H1 (cell line): Measurements from ENCODE around the gene RELN. TPM values are rescaled to one million over a fixed set of nuclear protein-coding genes. Genes with fewer than 3 reads are reported as not detected.

Experiments used
- CTCF ChIA-PET: fragments of 300-600 bp; sonication (Branson Sonifier 250); formaldehyde crosslinking; loops from one replicate; lab custom pipeline; 2021; ENCODE audit not compliant: partially characterized antibody; lab: Charles Lee
- POLR2A ChIA-PET: fragments of 300-600 bp; sonication (Branson Sonifier 250); formaldehyde crosslinking; loops from one replicate; lab custom pipeline; 2021; ENCODE audit warnings: inconsistent platforms; ENCODE audit not compliant: partially characterized antibody; lab: Charles Lee
- DNase-seq, 2 experiments: peaks; one replicate each; pipeline versions ENCODE4 v3.0.0 to v3.0.0-alpha.2; 2010 to 2022; ENCODE audit warnings: low spot score in 2 of 2, low read depth in 1 of 2, mixed read lengths in 1 of 2
- FAIRE-seq: peaks from 2 replicates; lab custom pipeline; 2011; peaks lifted over from hg19 to GRCh38; lab: Jason Lieb, UNC
- H2AFZ ChIP-seq: 2 replicates; pipeline ENCODE4 v1.8.1; 2012; ENCODE audit warnings: low read length, inconsistent platforms
- H2AK5ac ChIP-seq: 2 replicates; pipeline ENCODE4 v1.6.1; 2013; ENCODE audit warnings: low read depth, low read length
- H2BK120ac ChIP-seq: replicated peaks from 2 replicates; pipeline ENCODE3; 2013; ENCODE audit warnings: low read depth, low read length, inconsistent platforms
- H2BK12ac ChIP-seq: 2 replicates; pipeline ENCODE4 v1.6.1; 2013; ENCODE audit warnings: low read depth, low read length
- H2BK15ac ChIP-seq: 2 replicates; pipeline ENCODE4 v1.6.1; 2013; ENCODE audit warnings: low read length
- H2BK20ac ChIP-seq: 2 replicates; pipeline ENCODE4 v1.6.1; 2013; ENCODE audit warnings: low read length
- H2BK5ac ChIP-seq: 2 replicates; pipeline ENCODE4 v1.6.1; 2013; ENCODE audit warnings: low read depth, low read length
- H3K14ac ChIP-seq: 2 replicates; pipeline ENCODE4 v1.6.1; 2013; ENCODE audit warnings: inconsistent platforms; ENCODE audit not compliant: insufficient read length
- H3K18ac ChIP-seq: 2 replicates; pipeline ENCODE4 v1.6.1; 2013; ENCODE audit warnings: low read length; ENCODE audit errors: extremely low read depth
- H3K23ac ChIP-seq: 2 replicates; pipeline ENCODE4 v1.6.1; 2013; ENCODE audit warnings: inconsistent platforms; ENCODE audit not compliant: insufficient read length
- H3K23me2 ChIP-seq: 2 replicates; pipeline ENCODE4 v1.6.1; 2013; ENCODE audit warnings: low read depth, low read length
- H3K27ac ChIP-seq: 2 replicates; pipeline ENCODE4 v1.6.1; 2011; ENCODE audit warnings: low read depth, low read length, inconsistent platforms
- H3K27me3 ChIP-seq, 4 experiments: replicated peaks in 1 of 4; 1 replicate in 1 of 4; 2 replicates in 3 of 4; pipeline versions ENCODE4 v1.6.1 to v1.8.1; 2011 to 2013; ENCODE audit warnings: low read length in 3 of 4, mild to moderate bottlenecking in 3 of 4, inconsistent platforms in 2 of 4, mixed read lengths in 2 of 4, moderate library complexity in 1 of 4; ENCODE audit not compliant: control insufficient read depth in 3 of 4, insufficient read depth in 3 of 4; ENCODE audit errors: extremely low read depth in 1 of 4
- H3K36me3 ChIP-seq, 4 experiments: 2 replicates each; pipeline versions ENCODE4 v1.6.1 to v1.8.1; 2011 to 2013; ENCODE audit warnings: mild to moderate bottlenecking in 4 of 4, low read length in 3 of 4, moderate library complexity in 2 of 4, control low read depth in 1 of 4, inconsistent platforms in 1 of 4; ENCODE audit not compliant: insufficient read depth in 4 of 4, control insufficient read depth in 2 of 4
- H3K4ac ChIP-seq: replicated peaks from 2 replicates; pipeline ENCODE3; 2013; ENCODE audit warnings: low read length, low read depth, mixed read lengths, inconsistent platforms; ENCODE audit not compliant: insufficient read length
- H3K4me1 ChIP-seq, 4 experiments: replicated peaks in 1 of 4; 1 replicate in 1 of 4; 2 replicates in 3 of 4; pipeline versions ENCODE4 v1.6.1 to v1.8.1; 2011 to 2013; ENCODE audit warnings: low read length in 3 of 4, inconsistent platforms in 2 of 4, mixed read lengths in 1 of 4; ENCODE audit not compliant: insufficient read depth in 4 of 4, control insufficient read depth in 3 of 4
- H3K4me2 ChIP-seq, 2 experiments: 2 replicates each; pipeline versions ENCODE4 v1.6.1 to v1.8.1; 2011 to 2013; ENCODE audit warnings: low read depth in 2 of 2, low read length in 2 of 2, control low read depth in 1 of 2, inconsistent platforms in 1 of 2, mild to moderate bottlenecking in 1 of 2; ENCODE audit not compliant: insufficient read depth in 1 of 2
- H3K4me3 ChIP-seq, 4 experiments: fragments of 200-600, 300-600 bp in 1 of 4; sonication (generic), shearing (Covaris generic), sonication (Bioruptor Twin) in 1 of 4; 2 replicates each; pipeline versions ENCODE4 v1.5.1 to v1.8.1; 2011 to 2016; ENCODE audit warnings: low read length in 4 of 4, low read depth in 3 of 4, control low read depth in 2 of 4, inconsistent platforms in 2 of 4, mild to moderate bottlenecking in 2 of 4, mixed read lengths in 1 of 4, moderate library complexity in 1 of 4; ENCODE audit not compliant: insufficient read depth in 2 of 4; ENCODE audit errors: extremely low read depth in 1 of 4
- H3K56ac ChIP-seq: replicated peaks from 2 replicates; pipeline ENCODE3; 2013; ENCODE audit warnings: low read depth, mild to moderate bottlenecking, mixed read lengths, low read length, inconsistent platforms; ENCODE audit not compliant: insufficient read length
- H3K79me1 ChIP-seq: 2 replicates; pipeline ENCODE4 v1.6.1; 2013; ENCODE audit warnings: low read depth, low read length, control low read depth
- H3K79me2 ChIP-seq, 2 experiments: 2 replicates each; pipeline versions ENCODE4 v1.6.1 to v1.8.1; 2012 to 2013; ENCODE audit warnings: low read length in 2 of 2, mild to moderate bottlenecking in 2 of 2, inconsistent platforms in 1 of 2; ENCODE audit not compliant: insufficient read depth in 2 of 2, control insufficient read depth in 1 of 2
- H3K9ac ChIP-seq, 4 experiments: replicated peaks in 1 of 4; 1 replicate in 1 of 4; 2 replicates in 3 of 4; pipeline versions ENCODE4 v1.6.1 to v1.8.1; 2011 to 2013; ENCODE audit warnings: low read depth in 3 of 4, low read length in 3 of 4, control low read depth in 2 of 4, mild to moderate bottlenecking in 2 of 4, moderate library complexity in 2 of 4, inconsistent platforms in 1 of 4; ENCODE audit errors: extremely low read depth in 1 of 4
- H3K9me3 ChIP-seq, 2 experiments: 2 replicates each; pipeline versions ENCODE4 v1.6.1 to v1.8.1; 2012 to 2013; ENCODE audit warnings: mild to moderate bottlenecking in 2 of 2, moderate library complexity in 2 of 2, control low read depth in 1 of 2, inconsistent platforms in 1 of 2, low read depth in 1 of 2, low read length in 1 of 2, mixed read lengths in 1 of 2; ENCODE audit not compliant: insufficient read depth in 2 of 2
- H4K20me1 ChIP-seq, 2 experiments: replicated peaks in 1 of 2; 2 replicates each; pipeline versions ENCODE3 to v1.8.1; 2011 to 2013; ENCODE audit warnings: inconsistent platforms in 2 of 2, low read length in 2 of 2, mild to moderate bottlenecking in 1 of 2; ENCODE audit not compliant: insufficient read depth in 2 of 2, control insufficient read depth in 1 of 2
- H4K5ac ChIP-seq: 2 replicates; pipeline ENCODE4 v1.6.1; 2013; ENCODE audit warnings: low read length, low read depth, mixed read lengths, inconsistent platforms; ENCODE audit not compliant: insufficient read length
- H4K8ac ChIP-seq: 2 replicates; pipeline ENCODE4 v1.8.0; 2013; ENCODE audit warnings: mild to moderate bottlenecking, moderate library complexity, low read length, inconsistent platforms; ENCODE audit not compliant: insufficient read depth; ENCODE audit errors: extremely low read depth
- H4K91ac ChIP-seq: replicated peaks from 2 replicates; pipeline ENCODE3; 2013; ENCODE audit warnings: low read length, mixed read lengths, inconsistent platforms; ENCODE audit not compliant: insufficient read length
- BACH1 ChIP-seq: IDR thresholded peaks from 2 replicates; pipeline ENCODE4 v1.6.1; 2012; ENCODE audit warnings: low read length, improper control_type of control experiment
- CEBPB ChIP-seq: IDR thresholded peaks from 2 replicates; pipeline ENCODE4 v1.6.1; 2012; ENCODE audit warnings: low read depth, low read length
- EP300 ChIP-seq, 2 experiments: IDR thresholded peaks; 1 replicate in 1 of 2; 2 replicates in 1 of 2; pipeline ENCODE4 v1.6.1; 2011 to 2012; ENCODE audit warnings: low read depth in 2 of 2, low read length in 2 of 2, mild to moderate bottlenecking in 2 of 2, borderline replicate concordance in 1 of 2, inconsistent platforms in 1 of 2, moderate library complexity in 1 of 2
- FOSL1 ChIP-seq: IDR thresholded peaks from 2 replicates; pipeline ENCODE4 v1.6.1; 2011; ENCODE audit warnings: mild to moderate bottlenecking, low read depth, low read length, moderate library complexity; ENCODE audit not compliant: insufficient read depth
- MAFK ChIP-seq: IDR thresholded peaks from 2 replicates; pipeline ENCODE4 v1.6.1; 2012; ENCODE audit warnings: low read depth, mild to moderate bottlenecking, improper control_type of control experiment, low read length
- POU5F1 ChIP-seq: IDR thresholded peaks from 2 replicates; pipeline ENCODE4 v1.6.1; 2011; ENCODE audit warnings: low read depth, mild to moderate bottlenecking, low read length, moderate library complexity
- RXRA ChIP-seq: IDR thresholded peaks from 2 replicates; pipeline ENCODE4 v1.6.1; 2011; ENCODE audit warnings: low read depth, mild to moderate bottlenecking, low read length, moderate library complexity; ENCODE audit not compliant: insufficient read depth
- SIRT6 ChIP-seq: IDR thresholded peaks from one replicate; pipeline ENCODE4 v1.7.1; 2012; ENCODE audit warnings: low read length, inconsistent platforms
- WGBS, 2 experiments: shearing (Covaris generic) in 1 of 2; methylation state at CpG; one replicate each; pipeline versions ENCODE4 v1.1.6 to v1.1.7; 2013 to 2015; ENCODE audit warnings: low lambda C conversion rate in 2 of 2, mixed read lengths in 2 of 2, inconsistent platforms in 1 of 2, low coverage in 1 of 2, missing lambda C conversion rate in 1 of 2; ENCODE audit not compliant: insufficient replicate concordance in 2 of 2, insufficient coverage in 1 of 2, insufficient read length in 1 of 2; ENCODE audit errors: extremely low coverage in 1 of 2, missing lambda C conversion rate in 1 of 2; 5-methylcytosine and 5-hydroxymethylcytosine counted together
- polyA plus RNA-seq, 7 experiments: library from polyadenylated mRNA; depleted of rRNA in 3 of 7; stranded (reverse) in 5 of 7; unstranded in 2 of 7; fragments of >200 nt in 5 of 7; fragments of 200-250 nt in 2 of 7; gene quantifications; 1 replicate in 5 of 7; 2 replicates in 1 of 7; 4 replicates in 1 of 7; pipeline versions ENCODE4 v1.2.1 to v1.2.3, GENCODE V29; 2011 to 2013; ENCODE audit warnings: missing spikeins in 2 of 7, mixed read lengths in 2 of 7
- total RNA-seq: library from RNA; stranded (reverse); fragmentation: NEBNext Ultra II Directional; extraction: Animal tissue kit (Norgen Biotek cat#: 25700); gene quantifications from 2 replicates; pipeline ENCODE4 v1.2.1, GENCODE V29; 2021

Gene RELN
- total and polyA plus RNA-seq, 2 of the 8 experiments (the other 6 are each of a cell fraction or from before 2014, with no cell fraction given) = 0.03 to 0.07 TPM

DNA sequence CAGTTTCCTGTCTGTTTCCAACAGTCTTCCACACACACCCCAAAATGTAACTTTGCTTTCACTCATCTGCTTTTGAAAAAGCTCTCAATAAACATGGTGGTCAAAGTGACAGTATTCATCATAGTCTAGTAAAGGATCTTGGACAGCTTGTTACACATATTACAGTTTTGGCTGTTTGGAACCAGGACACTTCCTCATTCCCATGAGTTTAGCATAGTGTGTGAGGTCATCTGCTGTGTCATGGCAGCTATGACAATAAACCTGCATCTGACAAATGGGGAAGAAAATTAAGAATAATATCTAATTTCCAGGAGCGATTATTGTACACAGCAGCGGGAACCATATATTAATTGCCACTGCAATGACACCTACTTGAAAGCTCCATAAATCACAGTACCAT lies 359.1 kb downstream of the RELN start:
- H3K4me2 ChIP-seq = no peak overlapping the region
- H2BK120ac ChIP-seq = no peak overlapping the region
- no peak overlapping the region for H3K18ac ChIP-seq
- no peak overlapping the region for H2BK5ac ChIP-seq
- H2BK15ac ChIP-seq = no peak overlapping the region
- H2AK5ac ChIP-seq = no peak overlapping the region
- H4K5ac ChIP-seq = no peak overlapping the region
- no peaks in the 10 kb centered on the region for H3K4me1 ChIP-seq
- no peak overlapping the region for H4K8ac ChIP-seq
- no peak overlapping the region for H3K56ac ChIP-seq
- no peak overlapping the region for H3K4ac ChIP-seq
- no peaks in the 10 kb centered on the region for H3K36me3 ChIP-seq
- no peaks in the 10 kb centered on the region for H3K79me2 ChIP-seq
- no peaks in the 10 kb centered on the region for H4K20me1 ChIP-seq
- no peak overlapping the region for H3K23ac ChIP-seq
- H3K4me3 ChIP-seq = no peak overlapping the region
- no peak overlapping the region for H4K91ac ChIP-seq
- H2BK20ac ChIP-seq = no peak overlapping the region
- H3K9ac ChIP-seq = no peak overlapping the region
- no peaks in the 10 kb centered on the region for H3K9me3 ChIP-seq
- FAIRE-seq = no peak
- no peak overlapping the region for H2BK12ac ChIP-seq
- no peaks in the 10 kb centered on the region for H3K23me2 ChIP-seq
- H3K27me3 ChIP-seq = no peaks in the 10 kb centered on the region
- no peak overlapping the region for H3K14ac ChIP-seq
- POLR2A ChIA-PET = no interaction called here
- H3K27ac ChIP-seq = no peak overlapping the region
- H3K79me1 ChIP-seq = no peaks in the 10 kb centered on the region
- CTCF ChIA-PET = no interaction called here
- DNase-seq = no peak
- 88% methylated on average over 2 of the region's 2 CpGs; no CpG with 5 or more reads in 1 of the 2 experiments for WGBS, 2 experiments
- TF ChIP-seq BACH1 (no peak), MAFK (no peak), FOSL1 (no peak), CEBPB (no peak), RXRA (no peak), POU5F1 (no peak), EP300 (IDR thresholded peaks at IDR 0.05; ENCODE audit: borderline replicate concordance in 1 of 2, low read depth in 2 of 2, low read length in 2 of 2) (no peak), SIRT6 (no peak)
- TF ChIP-seq, all 59 proteins: peak for 0
- H2AFZ ChIP-seq = no peak overlapping the region
